Prostate gland (tissue), 2 donors: ENCODE data around the gene CHRNG. TPM values are rescaled to one million over a fixed set of nuclear protein-coding genes. Genes with fewer than 3 reads are reported as not detected.

Source experiments
- DNase-seq: peaks from one replicate; pipeline ENCODE4 v3.0.0-alpha.2; 2019; ENCODE audit warnings: low spot score
- H3K27ac ChIP-seq, 2 donors: fragments of 200-600 bp; sonication (generic); 2 replicates each; pipeline ENCODE4 v1.5.1; 2017 to 2019
- H3K27me3 ChIP-seq: fragments of 200-600 bp; sonication (generic); replicated peaks from 2 replicates; pipeline ENCODE4 v1.5.1; 2019; ENCODE audit not compliant: insufficient read depth
- H3K36me3 ChIP-seq, 2 donors: fragments of 200-600 bp; sonication (generic); 1 replicate in 1 of 2; 2 replicates in 1 of 2; pipeline versions ENCODE4 v1.5.1 to v1.8.1; 2017 to 2019
- H3K4me1 ChIP-seq: fragments of 200-600 bp; sonication (generic); replicated peaks from 2 replicates; pipeline ENCODE4 v1.5.1; 2019
- H3K4me3 ChIP-seq, 2 donors: fragments of 200-600 bp; sonication (generic); 2 replicates each; pipeline ENCODE4 v1.5.1; 2017 to 2019
- H3K9me3 ChIP-seq: fragments of 200-600 bp; sonication (generic); 2 replicates; pipeline ENCODE4 v1.5.1; 2017
- POLR2A ChIP-seq: fragments of 450-650 bp; IDR thresholded peaks from one replicate; pipeline ENCODE4 v1.6.1; 2016; ENCODE audit warnings: antibody characterized with exemption, mild to moderate bottlenecking
- POLR2AphosphoS5 ChIP-seq: sonication (generic); formaldehyde crosslinking; IDR thresholded peaks from one replicate; pipeline ENCODE4 v1.6.1; 2017; ENCODE audit warnings: antibody characterized with exemption
- WGBS: methylation state at CpG from one replicate; pipeline ENCODE4 v1.1.5; 2018; 5-methylcytosine and 5-hydroxymethylcytosine counted together
- intact Hi-C: fragments of 100-400 bp; cut with DNase I; formaldehyde crosslinking; loops from one replicate; pipeline ENCODE4 v1.14.2; 2022
- total RNA-seq, 2 donors: library from RNA; depleted of rRNA; stranded (reverse); fragments of >200 nt; gene quantifications; one replicate each; pipeline ENCODE4 v1.1.0, GENCODE V29; 2016
- TF ChIP-seq, protein P1 (sequence below), 4 experiments: fragments of 200-600 bp in 2 of 4; fragments of 450-650 bp in 2 of 4; sonication (generic) in 2 of 4; IDR thresholded peaks; 1 replicate in 3 of 4; 2 replicates in 1 of 4; pipeline ENCODE4 v1.5.1; 2016 to 2019; ENCODE audit warnings: antibody characterized with exemption in 4 of 4, mild to moderate bottlenecking in 2 of 4, moderate library complexity in 2 of 4

The CHRNG gene
- total RNA-seq, 2 donors from 2014 or later, result not detected

DNA sequence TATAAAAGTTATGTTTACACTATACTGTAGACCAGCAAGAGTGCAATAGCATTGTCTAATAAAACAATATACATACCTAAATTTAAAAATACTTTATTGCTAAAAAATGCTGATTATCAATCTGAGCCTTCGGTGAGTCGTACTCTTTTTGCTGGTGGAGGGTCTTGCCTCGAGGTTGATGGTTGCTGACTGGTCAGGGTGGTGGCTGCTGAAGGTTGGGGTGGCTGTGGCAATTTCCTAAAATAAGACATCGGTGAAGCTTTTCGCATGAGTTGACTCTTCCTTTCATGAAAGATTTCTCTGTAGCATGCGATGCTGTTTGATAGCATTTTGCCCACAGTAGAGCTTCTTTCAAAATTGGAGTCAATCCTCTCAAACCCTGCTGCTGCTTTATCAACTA lies 8.5 kb downstream of the CHRNG start:
- H3K27ac ChIP-seq, result no peak overlapping the region
- DNase-seq, result no peak
- H3K36me3 ChIP-seq, result no peaks in the 10 kb centered on the region
- H3K4me3 ChIP-seq, result no peak overlapping the region
- H3K4me1 ChIP-seq, result peaks cover 3% of the 10 kb centered on the region
- TF ChIP-seq POLR2A (no peak), POLR2AphosphoS5 (no peak)
- TF ChIP-seq, protein P1, sequence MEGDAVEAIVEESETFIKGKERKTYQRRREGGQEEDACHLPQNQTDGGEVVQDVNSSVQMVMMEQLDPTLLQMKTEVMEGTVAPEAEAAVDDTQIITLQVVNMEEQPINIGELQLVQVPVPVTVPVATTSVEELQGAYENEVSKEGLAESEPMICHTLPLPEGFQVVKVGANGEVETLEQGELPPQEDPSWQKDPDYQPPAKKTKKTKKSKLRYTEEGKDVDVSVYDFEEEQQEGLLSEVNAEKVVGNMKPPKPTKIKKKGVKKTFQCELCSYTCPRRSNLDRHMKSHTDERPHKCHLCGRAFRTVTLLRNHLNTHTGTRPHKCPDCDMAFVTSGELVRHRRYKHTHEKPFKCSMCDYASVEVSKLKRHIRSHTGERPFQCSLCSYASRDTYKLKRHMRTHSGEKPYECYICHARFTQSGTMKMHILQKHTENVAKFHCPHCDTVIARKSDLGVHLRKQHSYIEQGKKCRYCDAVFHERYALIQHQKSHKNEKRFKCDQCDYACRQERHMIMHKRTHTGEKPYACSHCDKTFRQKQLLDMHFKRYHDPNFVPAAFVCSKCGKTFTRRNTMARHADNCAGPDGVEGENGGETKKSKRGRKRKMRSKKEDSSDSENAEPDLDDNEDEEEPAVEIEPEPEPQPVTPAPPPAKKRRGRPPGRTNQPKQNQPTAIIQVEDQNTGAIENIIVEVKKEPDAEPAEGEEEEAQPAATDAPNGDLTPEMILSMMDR (IDR thresholded peaks at IDR 0.05), result no peak
- WGBS, result 96% methylated on average over 6 of the region's 6 CpGs
- H3K27me3 ChIP-seq, result no peaks in the 10 kb centered on the region
- no peaks in the 10 kb centered on the region for H3K9me3 ChIP-seq
- intact Hi-C loops, result no loop called here

DNA sequence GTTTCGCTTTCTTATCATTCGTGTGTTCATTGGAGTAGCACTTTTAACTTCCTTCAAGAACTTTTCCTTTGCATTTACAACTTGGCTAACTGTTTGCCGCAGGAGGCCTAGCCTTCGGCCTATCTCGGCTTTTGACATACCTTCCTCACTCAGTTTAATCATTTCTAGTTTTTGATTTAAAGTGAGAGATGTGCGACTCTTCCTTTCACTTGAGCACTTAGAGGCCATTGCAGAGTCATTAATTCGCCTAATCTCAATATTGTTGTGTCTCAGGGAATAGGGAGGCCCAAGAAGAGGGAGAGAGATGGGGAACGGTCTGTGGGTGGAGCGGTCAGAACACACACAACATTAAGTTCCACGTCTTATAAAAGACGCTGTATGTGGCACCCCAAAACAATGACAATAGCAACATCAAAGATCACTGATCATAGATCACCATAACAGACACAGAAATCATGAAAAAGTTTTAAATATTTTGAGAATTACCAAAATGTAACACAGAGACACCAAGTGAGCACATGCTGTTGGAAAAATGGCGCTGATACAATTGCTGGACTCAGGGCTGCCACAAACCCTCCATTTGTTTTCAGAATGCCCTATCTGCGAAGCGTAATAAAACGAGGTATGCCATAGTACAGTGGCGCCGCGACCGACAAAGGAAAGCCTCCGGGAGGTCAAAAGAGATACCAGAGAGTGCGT lies 10.3 kb downstream of the CHRNG start:
- Histone ChIP-seq H3K4me1 (peaks cover 3% of the 10 kb centered on the region), H3K27ac (peak overlapping the region; percentile 96 to 97), H3K27me3 (no peaks in the 10 kb centered on the region), H3K36me3 (no peaks in the 10 kb centered on the region), H3K9me3 (no peaks in the 10 kb centered on the region), H3K4me3 (peak overlapping the region; percentile 92 to 97)
- intact Hi-C loops, result loop anchor here (5.0 kb wide), 1 partner anchor 37 kb away; no protein-coding TSS in a partner anchor
- TF ChIP-seq POLR2AphosphoS5, result no peak
- TF ChIP-seq, protein P1 (IDR thresholded peaks at IDR 0.05), result no peak
- no peak for TF ChIP-seq POLR2A
- 40% methylated on average over 21 of the region's 21 CpGs for WGBS
- DNase-seq, result no peak

DNA sequence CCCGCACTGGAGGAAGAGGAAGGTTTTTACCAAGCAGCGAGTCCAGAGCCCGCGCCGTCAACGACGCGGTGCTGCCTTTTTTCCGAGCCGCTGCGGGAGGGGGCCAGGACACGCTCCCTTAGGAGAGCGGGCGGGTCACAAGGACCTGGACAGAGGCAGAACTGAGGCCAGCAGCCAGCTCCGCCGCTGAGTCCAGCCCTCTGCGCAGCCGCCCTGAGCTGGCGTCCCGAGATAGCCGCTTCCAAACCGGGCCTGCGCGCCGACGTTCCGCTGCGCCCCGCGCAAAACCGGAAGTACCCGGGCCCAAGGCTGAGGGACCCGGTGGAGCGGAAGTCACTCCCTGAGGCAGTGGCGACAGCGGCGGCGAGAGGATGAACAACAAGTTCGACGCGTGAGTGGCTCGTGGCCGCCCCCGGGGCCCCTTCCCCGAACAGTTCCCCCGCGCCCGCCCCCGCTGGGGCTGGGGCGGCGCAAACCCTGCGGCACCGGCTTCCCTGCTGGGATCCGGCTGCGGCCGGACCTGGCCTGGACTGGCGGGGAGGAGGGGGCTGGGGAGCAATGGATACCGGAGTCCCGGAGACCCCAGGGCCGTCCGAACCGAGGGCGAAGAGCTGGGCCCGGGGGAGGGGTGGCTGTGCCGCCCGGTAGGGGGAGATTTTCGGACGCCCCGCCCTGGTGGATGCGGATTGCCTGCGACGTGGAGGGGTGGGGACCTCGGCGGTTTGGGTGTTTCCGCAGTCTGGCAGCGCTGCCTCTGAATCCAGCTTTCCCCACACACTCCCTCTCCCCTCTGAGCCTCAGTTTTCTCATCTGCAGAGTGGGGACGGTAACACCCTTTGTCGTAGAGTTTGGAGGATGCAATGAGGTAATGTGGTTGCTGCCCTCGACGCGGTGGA lies 11.1 kb downstream of the CHRNG start, which contains the start of the genes EIF4E2 and TIGD1:
TSS of gene EIF4E2 (plus strand) at position 336 of the 896 bp plus-strand sequence. CDS start at position 372, 36 bp downstream.
TSS of gene TIGD1 (minus strand) at position 204 of the 896 bp plus-strand sequence. CDS start 675 bp downstream, outside the sequence.
- Histone ChIP-seq H3K27me3 (no peaks in the 10 kb centered on the region), H3K4me3 (peak within 1 kb of the TSS; percentile 92 to 97), H3K27ac (peak within 1 kb of the TSS; percentile 96 to 97), H3K36me3 (no peaks in the 10 kb centered on the region), H3K4me1 (peaks cover 3% of the 10 kb centered on the region), H3K9me3 (no peaks in the 10 kb centered on the region)
- WGBS, result 1% methylated on average over 64 of the region's 81 CpGs
- TF ChIP-seq POLR2AphosphoS5 (peak; percentile 95), POLR2A (peak; percentile 87)
- TF ChIP-seq, protein P1 (IDR thresholded peaks at IDR 0.05), result peak in 3 of 4 experiments; percentile 29 to 53 (median 50)
- intact Hi-C loops, result loop anchor here (5.0 kb wide), 1 partner anchor 37 kb away; no protein-coding TSS in a partner anchor
- DNase-seq, result peak; percentile 91

DNA sequence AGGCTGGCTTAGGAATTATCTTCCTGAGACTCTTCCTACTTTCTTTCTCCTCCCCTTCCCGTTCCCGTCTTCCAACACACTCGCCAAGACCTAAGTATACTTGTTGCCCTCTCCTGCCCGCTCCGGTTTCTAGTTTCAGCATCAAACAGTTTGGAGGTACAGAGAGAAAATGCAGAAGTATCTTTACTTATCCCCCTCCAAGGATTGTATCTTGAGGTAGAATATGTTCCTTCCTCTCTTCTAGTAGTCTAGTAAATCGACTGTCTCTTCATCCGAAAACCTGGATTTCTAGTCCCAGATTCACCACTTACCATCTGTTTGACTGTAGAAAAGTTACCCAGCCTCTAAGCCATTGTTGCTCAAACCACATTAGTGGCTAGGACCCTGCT lies 11.8 kb downstream of the CHRNG start:
- TF ChIP-seq POLR2A (no peak), POLR2AphosphoS5 (no peak)
- TF ChIP-seq, protein P1 (IDR thresholded peaks at IDR 0.05), result no peak
- Histone ChIP-seq H3K4me1 (peaks cover 3% of the 10 kb centered on the region), H3K4me3 (peak overlapping the region; percentile 92 to 97), H3K36me3 (no peaks in the 10 kb centered on the region), H3K27me3 (no peaks in the 10 kb centered on the region), H3K9me3 (no peaks in the 10 kb centered on the region), H3K27ac (peak overlapping the region; percentile 96 to 97)
- 5% methylated on average over 7 of the region's 7 CpGs for WGBS
- intact Hi-C loops, result loop anchor here (5.0 kb wide), 1 partner anchor 36 kb away; no protein-coding TSS in a partner anchor
- no peak for DNase-seq
